Keratinocyte (primary cell): ENCODE measurements around the gene TNS3. TPM values are rescaled to one million over a fixed set of nuclear protein-coding genes. Genes with fewer than 3 reads are reported as not detected.

Experiments
- DNase-seq: peaks from one replicate; pipeline ENCODE4 v3.0.0-alpha.2; 2011; ENCODE audit warnings: low read depth, missing footprints, low spot score
- FAIRE-seq: peaks from 2 replicates; lab custom pipeline; 2011; peaks lifted over from hg19 to GRCh38; lab: Jason Lieb, UNC
- H2AFZ ChIP-seq: 2 replicates; pipeline ENCODE4 v1.6.0; 2012; ENCODE audit warnings: low read length, control low read depth, inconsistent platforms; ENCODE audit not compliant: control insufficient read depth
- H3K27ac ChIP-seq: 2 replicates; pipeline ENCODE4 v1.5.1; 2011; ENCODE audit warnings: low read length; ENCODE audit not compliant: control insufficient read depth, insufficient read depth
- H3K27me3 ChIP-seq: 3 replicates; pipeline ENCODE4 v1.6.0; 2011; ENCODE audit warnings: low read length; ENCODE audit not compliant: control insufficient read depth, insufficient read depth; ENCODE audit errors: extremely low read depth
- H3K36me3 ChIP-seq, 2 experiments: 2 replicates in 1 of 2; 3 replicates in 1 of 2; pipeline ENCODE4 v1.5.1; 2011; ENCODE audit warnings: low read length in 2 of 2, mild to moderate bottlenecking in 1 of 2; ENCODE audit not compliant: control insufficient read depth in 2 of 2, insufficient read depth in 2 of 2; ENCODE audit errors: extremely low read depth in 1 of 2
- H3K4me1 ChIP-seq: 3 replicates; pipeline ENCODE4 v1.5.1; 2011; ENCODE audit warnings: low read length; ENCODE audit not compliant: control insufficient read depth, insufficient read depth; ENCODE audit errors: extremely low read depth
- H3K4me2 ChIP-seq: 3 replicates; pipeline ENCODE4 v1.6.0; 2011; ENCODE audit warnings: low read depth, low read length; ENCODE audit not compliant: control insufficient read depth, insufficient read depth; ENCODE audit errors: extremely low read depth
- H3K4me3 ChIP-seq, 3 experiments: fragments of 200-600 bp in 1 of 3; sonication (generic) in 1 of 3; 2 replicates in 2 of 3; 3 replicates in 1 of 3; pipeline ENCODE4 v1.5.1; 2011 to 2016; ENCODE audit warnings: low read length in 3 of 3, mild to moderate bottlenecking in 3 of 3, control low read depth in 2 of 3, inconsistent platforms in 1 of 3, low read depth in 1 of 3, mixed read lengths in 1 of 3, mixed run types in 1 of 3, moderate library complexity in 1 of 3; ENCODE audit not compliant: control insufficient read depth in 2 of 3, insufficient read depth in 2 of 3; ENCODE audit errors: extremely low read depth in 1 of 3
- H3K79me2 ChIP-seq: 2 replicates; pipeline ENCODE4 v1.6.0; 2012; ENCODE audit warnings: low read length; ENCODE audit not compliant: control insufficient read depth, insufficient read depth
- H3K9ac ChIP-seq: 3 replicates; pipeline ENCODE4 v1.6.0; 2011; ENCODE audit warnings: low read length; ENCODE audit not compliant: control insufficient read depth, insufficient read depth; ENCODE audit errors: extremely low read depth
- H3K9me1 ChIP-seq: 3 replicates; pipeline ENCODE4 v1.6.0; 2011; ENCODE audit warnings: low read length; ENCODE audit not compliant: control insufficient read depth, insufficient read depth; ENCODE audit errors: extremely low read depth
- H3K9me3 ChIP-seq: 2 replicates; pipeline ENCODE4 v1.5.1; 2012; ENCODE audit warnings: low read depth, low read length; ENCODE audit not compliant: control insufficient read depth
- H4K20me1 ChIP-seq: 3 replicates; pipeline ENCODE4 v1.6.0; 2011; ENCODE audit warnings: low read length; ENCODE audit not compliant: control insufficient read depth, insufficient read depth; ENCODE audit errors: extremely low read depth
- CTCF ChIP-seq, 3 experiments: IDR thresholded peaks in 1 of 3; conservative IDR thresholded peaks in 1 of 3; optimal IDR thresholded peaks in 1 of 3; 2 replicates in 2 of 3; 3 replicates in 1 of 3; pipeline versions ENCODE3 to v1.5.1; 2011; ENCODE audit warnings: low read length in 3 of 3, mild to moderate bottlenecking in 3 of 3, moderate library complexity in 2 of 3, control low read depth in 1 of 3, inconsistent platforms in 1 of 3; ENCODE audit not compliant: insufficient read depth in 2 of 3; ENCODE audit errors: extremely low read depth in 1 of 3
- EZH2 ChIP-seq: IDR thresholded peaks from one replicate; pipeline ENCODE4 v1.6.1; 2012; ENCODE audit warnings: inconsistent platforms, mild to moderate bottlenecking, low read length, moderate library complexity
- dilution Hi-C: fragments of 300-500 bp; cut with MboI; formaldehyde crosslinking; loops from one replicate; pipeline ENCODE4 v1.7.0; 2020; ENCODE audit warnings: low sequenced_read_pairs; ENCODE audit not compliant: extremely low pct_ligation_motif_present
- polyA plus RNA-seq, 5 experiments: library from polyadenylated mRNA; depleted of rRNA in 3 of 5; stranded (reverse) in 3 of 5; stranded (forward) in 1 of 5; unstranded in 1 of 5; fragments of >200 nt; gene quantifications; 1 replicate in 1 of 5; 2 replicates in 3 of 5; 3 replicates in 1 of 5; pipeline versions ENCODE4 v1.2.1 to v1.2.3, GENCODE V29; 2011 to 2012; ENCODE audit warnings: missing spikeins in 2 of 5, low read depth in 1 of 5, low replicate concordance in 1 of 5

Gene TNS3
- polyA plus RNA-seq, 1 donor (not counting 4 experiments of a cell fraction or from before 2014, with no cell fraction given) = 3.9 TPM

DNA sequence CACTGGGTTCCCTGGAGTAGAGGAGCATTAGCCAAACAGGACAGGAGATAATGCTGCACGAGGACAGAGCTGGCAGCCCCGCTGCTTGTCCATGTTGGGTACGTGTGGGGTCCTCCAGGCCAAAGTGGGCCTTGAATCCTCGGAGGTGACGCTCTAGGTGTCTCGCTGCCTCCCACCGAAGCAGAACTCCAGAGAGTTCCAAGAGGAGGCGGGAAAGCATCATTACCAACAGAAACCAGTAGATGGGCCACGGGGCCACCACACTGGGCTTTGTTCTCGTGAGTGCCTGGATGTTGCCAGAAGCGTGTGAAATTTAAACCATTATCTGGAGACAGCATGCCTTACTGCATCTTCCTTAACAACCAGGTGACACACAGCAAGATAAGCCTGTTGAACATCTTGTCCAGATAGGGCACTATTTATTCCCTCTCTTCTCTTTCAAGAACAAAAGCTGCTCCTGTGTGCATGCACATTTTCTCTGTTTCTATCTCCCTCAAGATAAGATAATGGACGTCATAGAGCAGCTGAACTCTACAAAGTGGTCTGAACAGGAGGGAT, 56.8 kb downstream of the TNS3 start:
- no peak overlapping the region for H3K4me2 ChIP-seq
- H3K4me3 ChIP-seq = no peak overlapping the region
- H3K9me3 ChIP-seq = no peaks in the 10 kb centered on the region
- no peaks in the 10 kb centered on the region for H3K79me2 ChIP-seq
- no peak overlapping the region for H2AFZ ChIP-seq
- H3K9me1 ChIP-seq = no peaks in the 10 kb centered on the region
- H3K9ac ChIP-seq = no peak overlapping the region
- no peaks in the 10 kb centered on the region for H4K20me1 ChIP-seq
- no peak overlapping the region for H3K27ac ChIP-seq
- no peaks in the 10 kb centered on the region for H3K4me1 ChIP-seq
- dilution Hi-C loops = loop anchor here (25.0 kb wide), 1 partner anchor 88 kb away; no protein-coding TSS in a partner anchor
- DNase-seq (no peak), FAIRE-seq (no peak)
- H3K27me3 ChIP-seq = peaks cover 5% of the 10 kb centered on the region
- TF ChIP-seq EZH2 (no peak), CTCF (optimal IDR thresholded peaks at IDR 0.05 in 1 of 3, IDR thresholded peaks at IDR 0.05 in 1 of 3, conservative IDR thresholded peaks at IDR 0.05 in 1 of 3; ENCODE audit: extremely low read depth in 1 of 3, insufficient read depth in 2 of 3, low read length in 3 of 3) (no peak)
- no peaks in the 10 kb centered on the region for H3K36me3 ChIP-seq

DNA sequence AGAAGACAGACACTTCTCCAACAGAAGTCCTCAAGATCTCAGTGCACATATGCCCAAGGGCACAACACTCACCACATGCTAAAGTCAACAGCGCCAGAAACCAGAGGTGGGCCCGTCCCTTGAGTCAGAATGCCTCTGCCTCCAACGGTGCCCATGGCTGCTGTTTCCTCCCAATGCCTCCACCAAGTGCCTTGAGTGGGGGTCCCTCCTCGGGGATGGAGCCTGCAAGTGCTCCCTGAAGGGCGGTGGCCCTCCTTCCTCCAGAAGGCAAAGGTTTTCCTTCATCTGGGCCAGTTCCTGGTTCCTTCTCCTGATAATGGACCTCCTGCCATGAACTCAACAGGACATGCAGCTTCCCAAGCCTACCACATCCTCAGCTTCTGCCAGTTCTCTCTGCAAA, 58.5 kb downstream of the TNS3 start:
- dilution Hi-C loops = no loop called here
- DNase-seq (no peak), FAIRE-seq (no peak)
- H3K9me1 ChIP-seq = no peaks in the 10 kb centered on the region
- H3K9me3 ChIP-seq = no peaks in the 10 kb centered on the region
- H3K4me1 ChIP-seq = no peaks in the 10 kb centered on the region
- H3K4me3 ChIP-seq = no peak overlapping the region
- H3K4me2 ChIP-seq = no peak overlapping the region
- H4K20me1 ChIP-seq = no peaks in the 10 kb centered on the region
- H3K27me3 ChIP-seq = peaks cover 5% of the 10 kb centered on the region
- H3K79me2 ChIP-seq = no peaks in the 10 kb centered on the region
- no peak overlapping the region for H3K27ac ChIP-seq
- no peak overlapping the region for H2AFZ ChIP-seq
- no peaks in the 10 kb centered on the region for H3K36me3 ChIP-seq
- TF ChIP-seq CTCF (optimal IDR thresholded peaks at IDR 0.05 in 1 of 3, IDR thresholded peaks at IDR 0.05 in 1 of 3, conservative IDR thresholded peaks at IDR 0.05 in 1 of 3; ENCODE audit: extremely low read depth in 1 of 3, insufficient read depth in 2 of 3, low read length in 3 of 3) = no peak
- no peak for TF ChIP-seq EZH2
- H3K9ac ChIP-seq = no peak overlapping the region
